Neuronal stem cell (in vitro differentiated cells): ENCODE measurements around the gene SGCG.

Experiments used
- DNase-seq: peaks from one replicate; pipeline ENCODE4 v3.0.0-alpha.2; 2013; ENCODE audit warnings: low spot score
- H2AFZ ChIP-seq: one replicate; pipeline ENCODE4 v1.6.1; 2013; ENCODE audit warnings: mild to moderate bottlenecking, low read length, inconsistent platforms
- H2AK5ac ChIP-seq: 2 replicates; pipeline ENCODE4 v1.6.1; 2013; ENCODE audit warnings: low read depth, mild to moderate bottlenecking, inconsistent platforms, low read length, moderate library complexity, mixed read lengths
- H2BK120ac ChIP-seq: 2 replicates; pipeline ENCODE4 v1.6.1; 2013; ENCODE audit warnings: low read depth, mild to moderate bottlenecking, inconsistent platforms, low read length, moderate library complexity, mixed read lengths
- H2BK12ac ChIP-seq: one replicate; pipeline ENCODE4 v1.6.1; 2013; ENCODE audit warnings: low read length, inconsistent platforms
- H2BK15ac ChIP-seq: 2 replicates; pipeline ENCODE4 v1.6.1; 2013; ENCODE audit warnings: mild to moderate bottlenecking, low read length, inconsistent platforms, mixed read lengths
- H2BK5ac ChIP-seq: one replicate; pipeline ENCODE4 v1.6.1; 2013; ENCODE audit warnings: inconsistent platforms, mild to moderate bottlenecking, low read length, moderate library complexity
- H3K14ac ChIP-seq: one replicate; pipeline ENCODE4 v1.6.1; 2013; ENCODE audit warnings: low read length, inconsistent platforms
- H3K18ac ChIP-seq: 2 replicates; pipeline ENCODE4 v1.6.1; 2013; ENCODE audit warnings: low read length, inconsistent platforms
- H3K23ac ChIP-seq: 2 replicates; pipeline ENCODE4 v1.6.1; 2013; ENCODE audit warnings: low read depth, mild to moderate bottlenecking, mixed read lengths, low read length, inconsistent platforms; ENCODE audit not compliant: poor library complexity
- H3K27ac ChIP-seq: replicated peaks from 3 replicates; pipeline ENCODE4 v1.5.1; 2013; ENCODE audit warnings: low read length, inconsistent platforms
- H3K27me3 ChIP-seq, 3 experiments: 2 replicates each; pipeline ENCODE4 v1.6.1; 2013; ENCODE audit warnings: low read length in 3 of 3, mild to moderate bottlenecking in 2 of 3, inconsistent platforms in 1 of 3, low read depth in 1 of 3, mixed read lengths in 1 of 3, moderate library complexity in 1 of 3; ENCODE audit not compliant: control insufficient read depth in 3 of 3, insufficient read depth in 3 of 3
- H3K36me3 ChIP-seq, 2 donors: replicated peaks in 1 of 2; 2 replicates each; pipeline ENCODE4 v1.6.1; 2013; ENCODE audit warnings: low read length in 2 of 2; ENCODE audit not compliant: control insufficient read depth in 2 of 2, insufficient read depth in 2 of 2
- H3K4ac ChIP-seq: 2 replicates; pipeline ENCODE4 v1.6.1; 2013; ENCODE audit warnings: inconsistent platforms, mild to moderate bottlenecking, low read length, moderate library complexity
- H3K4me1 ChIP-seq, 2 donors: 1 replicate in 1 of 2; 2 replicates in 1 of 2; pipeline ENCODE4 v1.6.1; 2013; ENCODE audit warnings: low read length in 2 of 2, low read depth in 1 of 2; ENCODE audit not compliant: control insufficient read depth in 2 of 2, insufficient read depth in 1 of 2
- H3K4me2 ChIP-seq: one replicate; pipeline ENCODE4 v1.6.1; 2013; ENCODE audit warnings: mild to moderate bottlenecking, low read length, inconsistent platforms; ENCODE audit not compliant: insufficient read depth, poor library complexity, severe bottlenecking
- H3K4me3 ChIP-seq, 2 donors: 2 replicates each; pipeline ENCODE4 v1.5.1; 2013; ENCODE audit warnings: low read length in 2 of 2, mild to moderate bottlenecking in 2 of 2, inconsistent platforms in 1 of 2, moderate library complexity in 1 of 2
- H3K79me1 ChIP-seq: one replicate; pipeline ENCODE4 v1.6.1; 2013; ENCODE audit warnings: low read depth, mild to moderate bottlenecking, inconsistent platforms, low read length, moderate library complexity
- H3K9ac ChIP-seq: one replicate; pipeline ENCODE4 v1.6.1; 2013; ENCODE audit warnings: mild to moderate bottlenecking, low read depth, low read length, inconsistent platforms; ENCODE audit not compliant: poor library complexity
- H3K9me3 ChIP-seq, 2 donors: replicated peaks in 1 of 2; 2 replicates each; pipeline versions ENCODE3 to v1.6.1; 2013; ENCODE audit warnings: low read length in 2 of 2, mild to moderate bottlenecking in 2 of 2, inconsistent platforms in 1 of 2, low read depth in 1 of 2, mixed read lengths in 1 of 2, moderate library complexity in 1 of 2; ENCODE audit not compliant: control insufficient read depth in 2 of 2, insufficient read depth in 1 of 2
- H4K8ac ChIP-seq: one replicate; pipeline ENCODE4 v1.6.1; 2013; ENCODE audit warnings: low read depth, mild to moderate bottlenecking, inconsistent platforms, low read length, moderate library complexity
- H4K91ac ChIP-seq: one replicate; pipeline ENCODE4 v1.6.1; 2013; ENCODE audit warnings: low read length, low read depth, mild to moderate bottlenecking, inconsistent platforms; ENCODE audit not compliant: poor library complexity
- WGBS, 2 donors: extraction: QIAGEN DNeasy Blood & Tissue Kit; methylation state at CpG; one replicate each; pipeline ENCODE4 v1.1.7; 2013; ENCODE audit warnings: missing lambda C conversion rate in 2 of 2, mixed read lengths in 1 of 2; ENCODE audit not compliant: insufficient read length in 2 of 2, insufficient replicate concordance in 1 of 2; ENCODE audit errors: extremely low coverage in 2 of 2; 5-methylcytosine and 5-hydroxymethylcytosine counted together

Gene SGCG

GRCh38 chr13:23359882-23360281 lies 179.1 kb downstream of the SGCG start:
- Histone ChIP-seq H3K9me3 (peaks cover 0 to 2% of the 10 kb centered on the region in 2 donors), H3K79me1 (no peaks in the 10 kb centered on the region), H2BK5ac (no peak overlapping the region), H3K27me3 (no peaks in the 10 kb centered on the region), H2AFZ (no peak overlapping the region), H4K8ac (no peak overlapping the region), H2AK5ac (no peak overlapping the region), H2BK120ac (no peak overlapping the region), H3K14ac (no peak overlapping the region), H3K4me2 (no peak overlapping the region), H3K36me3 (peaks cover 21 to 90% of the 10 kb centered on the region in 2 donors), H3K18ac (no peak overlapping the region), H3K4me3 (no peak overlapping the region), H3K23ac (no peak overlapping the region), H3K4me1 (no peaks in the 10 kb centered on the region), H4K91ac (no peak overlapping the region), H3K27ac (no peak overlapping the region), H3K4ac (no peak overlapping the region), H2BK12ac (no peak overlapping the region), H2BK15ac (no peak overlapping the region), H3K9ac (no peak overlapping the region)
- WGBS, 2 donors, result no CpG with 5 or more reads among the region's 1 CpG
- DNase-seq, result no peak

- no peak overlapping the region for H2BK5ac ChIP-seq
- H3K4ac ChIP-seq, result no peak overlapping the region
- no peak overlapping the region for H2BK15ac ChIP-seq
- no peaks in the 10 kb centered on the region for H3K27me3 ChIP-seq
- H3K79me1 ChIP-seq, result no peaks in the 10 kb centered on the region
- H3K18ac ChIP-seq, result no peak overlapping the region
- H3K36me3 ChIP-seq, result peaks cover 22 to 90% of the 10 kb centered on the region in 2 donors
- WGBS, 2 donors, result no CpG with 5 or more reads among the region's 3 CpGs
- H3K4me2 ChIP-seq, result no peak overlapping the region
- H3K4me1 ChIP-seq, result no peaks in the 10 kb centered on the region
- no peak overlapping the region for H2AFZ ChIP-seq
- no peak overlapping the region for H2AK5ac ChIP-seq
- H3K27ac ChIP-seq, result no peak overlapping the region
- no peak overlapping the region for H3K4me3 ChIP-seq
- DNase-seq, result no peak
- H3K14ac ChIP-seq, result no peak overlapping the region
- no peak overlapping the region for H2BK12ac ChIP-seq
- H3K9ac ChIP-seq, result no peak overlapping the region
- H4K8ac ChIP-seq, result no peak overlapping the region
- peaks cover under 1 to 3% of the 10 kb centered on the region in 2 donors for H3K9me3 ChIP-seq
- H2BK120ac ChIP-seq, result no peak overlapping the region
- H3K23ac ChIP-seq, result no peak overlapping the region
- no peak overlapping the region for H4K91ac ChIP-seq
These were observed 184.9 kb downstream of the SGCG start for GRCh38 chr13:23365652-23366051.

GRCh38 chr13:23367907-23368306 lies 187.1 kb downstream of the SGCG start:
- Histone ChIP-seq H3K27ac (no peak overlapping the region), H3K23ac (no peak overlapping the region), H3K14ac (no peak overlapping the region), H2AK5ac (no peak overlapping the region), H2BK5ac (no peak overlapping the region), H4K91ac (no peak overlapping the region), H3K18ac (no peak overlapping the region), H3K36me3 (peaks cover 24 to 95% of the 10 kb centered on the region in 2 donors), H3K4me1 (no peaks in the 10 kb centered on the region), H2AFZ (no peak overlapping the region), H3K4me2 (no peak overlapping the region), H3K4ac (no peak overlapping the region), H3K27me3 (no peaks in the 10 kb centered on the region), H3K4me3 (no peak overlapping the region), H2BK12ac (no peak overlapping the region), H4K8ac (no peak overlapping the region), H2BK15ac (no peak overlapping the region), H3K9me3 (peaks cover 3 to 6% of the 10 kb centered on the region in 2 donors), H3K9ac (no peak overlapping the region), H2BK120ac (no peak overlapping the region), H3K79me1 (peaks cover 2% of the 10 kb centered on the region)
- WGBS, 2 donors, result no CpG with 5 or more reads among the region's 6 CpGs
- DNase-seq, result no peak

GRCh38 chr13:23372264-23372906 lies 191.6 kb downstream of the SGCG start:
- Histone ChIP-seq H3K4me3 (no peak overlapping the region), H3K27ac (no peak overlapping the region), H3K36me3 (peaks cover 11 to 68% of the 10 kb centered on the region in 2 donors), H3K4me2 (no peak overlapping the region), H3K4ac (no peak overlapping the region), H2BK12ac (no peak overlapping the region), H2BK5ac (no peak overlapping the region), H2BK120ac (no peak overlapping the region), H3K79me1 (peaks cover 6% of the 10 kb centered on the region), H2AFZ (no peak overlapping the region), H4K91ac (no peak overlapping the region), H3K4me1 (peaks cover 1 to 6% of the 10 kb centered on the region in 2 donors), H4K8ac (no peak overlapping the region), H3K14ac (no peak overlapping the region), H3K9me3 (peaks cover 0 to 7% of the 10 kb centered on the region in 2 donors), H2BK15ac (no peak overlapping the region), H3K9ac (no peak overlapping the region), H3K18ac (no peak overlapping the region), H2AK5ac (no peak overlapping the region), H3K27me3 (no peaks in the 10 kb centered on the region), H3K23ac (no peak overlapping the region)
- DNase-seq, result no peak
- no CpG with 5 or more reads among the region's 5 CpGs for WGBS, 2 donors
